Stimulated activated CD4-positive, alpha-beta T cell treated with anti-CD3 and anti-CD28 coated beads, Interleukin-1b, Interleukin-23, amount 100 ng/mL, for 24 hours (primary cell): Measurements from ENCODE around the gene TSACC.

ENCODE experiments used
- DNase-seq, 4 experiments: peaks; one replicate each; pipeline ENCODE4 v3.0.0-alpha.2; 2020; ENCODE audit warnings: low read depth in 4 of 4, low spot score in 1 of 4

Gene TSACC

DNA sequence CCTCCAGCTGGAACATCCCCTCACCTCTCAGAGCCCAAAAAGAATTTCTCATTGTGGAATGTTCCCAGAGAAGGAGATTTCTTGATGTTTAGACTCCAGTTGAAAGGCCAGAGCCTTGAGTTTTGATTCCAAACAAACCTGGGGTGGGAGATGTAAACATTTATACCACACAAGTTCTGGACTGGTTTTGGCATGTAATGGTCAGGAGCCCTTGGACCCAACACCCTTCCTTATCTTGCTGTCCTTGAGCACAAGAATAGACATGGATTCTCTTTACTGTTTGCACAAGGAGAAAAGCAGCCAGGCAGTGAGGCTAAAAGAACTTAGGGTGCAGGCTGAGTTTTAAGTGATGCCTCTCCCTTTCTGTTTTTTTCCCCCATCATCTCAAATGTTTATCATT lies 35.2 kb downstream of the TSACC start:
- no peak for DNase-seq

- no peak for DNase-seq
These were observed 37.8 kb downstream of the TSACC start for GRCh38 chr1:156376146-156376545.

GRCh38 chr1:156376958-156377919 lies 38.9 kb downstream of the TSACC start:
- no peak for DNase-seq

DNA sequence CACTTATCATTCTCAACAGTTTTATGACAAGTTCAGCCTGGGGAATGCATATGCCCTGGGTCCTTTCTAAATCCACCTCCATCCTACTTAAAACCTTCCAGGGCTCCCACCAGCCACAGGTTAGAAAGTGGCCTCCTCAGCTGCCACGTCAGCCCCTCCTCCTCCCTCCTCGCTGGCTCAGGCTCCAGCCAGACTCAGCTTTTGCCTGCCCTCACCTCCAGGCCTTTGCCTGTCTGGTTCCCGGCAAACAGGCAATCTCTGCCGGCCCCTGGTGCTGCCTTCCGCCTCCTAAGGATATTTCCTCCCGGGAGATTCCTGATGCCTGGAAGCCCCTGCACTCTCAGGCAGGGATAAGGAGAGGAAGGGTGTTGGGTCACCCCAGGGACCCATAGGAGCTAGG lies 40.2 kb downstream of the TSACC start:
- no peak for DNase-seq

DNA sequence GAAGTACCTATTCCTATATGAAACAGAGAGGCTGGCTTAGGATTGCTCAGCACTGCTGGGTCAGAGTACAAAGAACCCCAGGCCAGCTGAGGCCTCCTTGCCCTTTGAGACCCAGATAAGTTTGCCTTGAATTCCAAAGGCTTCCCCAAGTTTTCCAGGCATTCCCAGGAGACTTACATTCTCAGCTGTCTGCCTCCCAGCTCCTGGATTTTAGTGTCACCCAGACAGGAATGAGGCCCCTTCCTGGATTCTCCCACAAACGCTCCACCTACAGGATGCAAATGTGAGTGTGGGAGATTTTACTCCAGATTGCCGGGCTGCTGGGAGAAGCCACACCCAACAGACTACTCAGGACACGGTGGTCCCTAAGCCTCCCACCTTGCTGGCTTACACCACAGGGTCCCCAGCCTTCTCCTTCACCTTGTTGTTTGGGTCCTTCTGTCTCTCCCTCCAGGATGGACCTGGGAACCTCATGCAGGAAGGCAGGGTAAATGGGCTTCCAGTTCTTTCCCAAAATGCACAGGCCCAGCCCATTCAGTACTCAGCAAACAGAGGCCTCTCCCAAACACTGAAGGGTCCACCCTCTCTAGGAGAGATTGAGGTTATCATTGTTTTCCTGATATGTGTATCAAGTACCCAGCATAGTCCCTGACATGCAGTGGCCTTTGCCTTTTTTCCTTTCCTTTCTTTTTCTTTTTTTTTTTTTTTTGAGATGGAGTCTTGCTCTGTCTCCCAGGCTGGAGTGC lies 41.3 kb downstream of the TSACC start:
- DNase-seq: no peak

- DNase-seq: no peak
These were observed 44.2 kb downstream of the TSACC start for GRCh38 chr1:156382561-156382960.

GRCh38 chr1:156383023-156383422 lies 44.7 kb downstream of the TSACC start:
- peak; percentile 23 to 43 (median 34) for DNase-seq

GRCh38 chr1:156384007-156384406 lies 45.7 kb downstream of the TSACC start:
- no peak for DNase-seq

DNA sequence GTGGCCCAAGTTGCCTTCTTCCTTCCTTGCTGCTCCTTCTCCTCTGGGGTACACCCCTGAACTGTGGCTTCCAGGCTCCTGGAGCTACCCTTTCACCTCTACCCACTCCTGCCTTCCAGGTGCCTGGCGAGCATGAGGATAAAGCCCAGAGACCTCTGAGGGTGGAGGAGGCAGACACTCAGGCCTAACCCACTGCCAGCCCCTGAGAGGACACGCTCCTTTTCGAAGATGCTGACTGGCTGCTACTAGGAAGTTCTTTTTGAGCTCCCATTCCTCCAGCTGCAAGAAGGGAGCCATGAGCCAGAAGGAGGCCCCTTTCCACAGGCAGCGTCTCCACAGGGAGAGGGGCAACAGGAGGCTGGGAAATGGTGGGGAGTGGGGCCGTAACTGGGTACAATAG lies 46.3 kb downstream of the TSACC start:
- DNase-seq: no peak

DNA sequence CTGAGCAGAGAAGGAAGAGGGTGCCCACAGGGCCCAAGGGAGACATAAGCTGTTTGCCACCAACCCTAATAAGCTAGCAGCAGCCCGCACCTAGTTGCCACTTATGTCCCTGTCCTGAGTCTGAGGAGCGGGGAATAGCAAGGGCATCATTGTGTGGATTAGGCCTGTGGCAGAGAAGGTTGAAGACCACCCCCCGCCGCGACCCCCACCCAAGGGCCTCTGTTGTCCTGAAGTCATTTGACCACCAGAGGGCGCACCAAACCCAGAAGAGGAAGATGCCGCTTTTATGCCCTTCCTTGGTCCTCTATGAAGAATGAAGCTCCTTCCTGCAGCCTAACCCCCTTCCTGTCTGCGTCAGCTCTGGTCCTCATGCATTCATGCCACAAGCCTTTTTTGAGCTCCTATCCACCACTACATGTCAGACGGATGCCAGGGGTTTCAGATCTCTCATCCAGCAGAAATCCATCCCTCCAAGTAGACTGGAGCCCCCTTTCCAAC lies 47.3 kb downstream of the TSACC start:
- DNase-seq: peak; percentile 55 to 62 (median 56)

GRCh38 chr1:156386134-156386901 lies 48.0 kb downstream of the TSACC start:
- no peak for DNase-seq

DNA sequence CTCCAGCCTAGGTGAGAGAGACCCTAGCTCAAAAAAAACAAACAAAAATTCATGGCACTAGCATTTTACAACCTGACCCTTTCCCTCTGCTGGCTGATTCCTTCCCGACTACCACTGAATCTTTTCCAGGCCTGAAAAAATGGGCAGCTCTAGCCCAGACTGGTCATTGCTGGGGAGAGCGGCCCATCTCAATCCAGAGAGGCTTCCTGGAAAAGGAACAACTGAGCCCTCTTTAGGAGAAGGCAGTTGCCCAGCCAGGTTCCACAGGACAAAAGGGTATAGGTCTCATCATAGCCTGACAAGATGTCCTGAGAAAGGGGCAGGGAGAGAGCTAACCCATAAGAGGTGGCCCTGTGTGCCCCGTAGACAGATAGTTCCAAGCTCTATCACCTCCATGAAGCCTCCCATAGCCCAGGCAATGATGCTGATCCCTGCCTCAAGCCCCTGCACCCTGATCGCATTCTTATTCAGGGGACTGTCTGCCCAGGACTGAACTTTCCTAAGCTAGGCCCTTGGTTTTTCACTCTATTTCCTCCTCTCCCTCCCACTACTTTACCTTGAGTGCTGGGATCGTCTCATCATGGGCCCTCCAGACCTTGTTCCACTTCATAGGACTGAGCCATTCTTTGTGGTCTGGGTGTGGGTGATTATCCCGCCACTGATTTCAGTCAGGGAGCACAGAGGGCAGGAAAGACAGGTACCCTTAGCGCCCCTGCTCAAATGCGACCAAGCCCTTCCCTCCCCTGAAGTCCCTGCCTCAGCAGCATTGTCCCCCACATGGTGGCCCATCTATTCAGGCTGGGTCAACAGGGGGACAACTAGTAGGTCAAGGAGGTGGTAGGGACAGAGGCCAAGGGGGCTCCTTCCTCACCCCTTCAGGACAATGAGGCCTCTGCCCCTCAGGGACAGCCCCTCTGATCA lies 48.9 kb downstream of the TSACC start:
- no peak for DNase-seq

- DNase-seq: no peak
These were observed 49.5 kb downstream of the TSACC start for GRCh38 chr1:156387870-156388173.

DNA sequence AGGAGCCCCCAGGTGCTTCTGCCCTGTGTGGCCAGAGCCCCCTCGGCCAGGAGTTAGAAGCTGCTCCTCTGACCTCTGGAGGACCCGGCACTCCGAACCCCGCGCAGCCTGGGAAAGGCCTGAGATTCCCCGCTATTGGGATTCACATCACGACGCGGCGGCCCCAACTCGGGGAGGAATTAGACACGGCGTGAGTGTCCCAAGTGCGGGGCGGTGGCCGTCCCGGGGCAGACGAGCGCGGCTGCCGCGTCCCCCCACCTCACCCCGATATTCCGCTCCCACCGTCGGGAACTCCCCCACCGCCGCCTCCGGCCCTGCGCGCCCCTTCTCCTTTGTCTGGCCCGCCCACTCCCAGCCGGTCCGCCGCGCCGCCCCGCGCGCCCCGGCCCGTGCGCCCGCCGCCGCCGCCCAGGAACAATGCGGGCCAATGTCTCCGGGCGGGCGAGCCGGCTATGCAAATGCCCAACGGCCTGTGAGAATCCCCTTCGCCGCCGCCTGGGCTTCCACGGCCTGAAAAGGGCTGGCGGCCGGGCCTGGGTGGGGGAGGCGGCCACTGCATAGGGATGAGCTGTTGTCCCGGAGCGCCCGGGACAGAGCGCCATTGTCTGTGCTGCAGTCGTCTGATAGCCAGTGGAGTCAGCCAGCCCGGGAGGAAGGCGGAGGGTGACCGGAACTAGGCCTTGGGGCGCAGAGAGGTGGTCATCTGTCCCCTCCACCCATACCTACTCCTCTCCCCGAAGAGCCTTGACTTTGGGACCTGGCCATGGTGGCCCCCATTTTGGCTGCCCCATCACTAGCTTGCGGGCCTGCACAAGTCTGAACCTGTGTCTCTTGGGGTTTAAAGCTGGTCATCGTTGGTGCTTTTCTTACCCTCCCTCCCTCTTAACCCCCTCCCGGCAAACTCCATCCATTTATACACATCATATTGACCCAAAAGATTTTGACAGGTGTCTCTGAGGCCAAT lies 50.1 kb downstream of the TSACC start:
- no peak for DNase-seq

DNA sequence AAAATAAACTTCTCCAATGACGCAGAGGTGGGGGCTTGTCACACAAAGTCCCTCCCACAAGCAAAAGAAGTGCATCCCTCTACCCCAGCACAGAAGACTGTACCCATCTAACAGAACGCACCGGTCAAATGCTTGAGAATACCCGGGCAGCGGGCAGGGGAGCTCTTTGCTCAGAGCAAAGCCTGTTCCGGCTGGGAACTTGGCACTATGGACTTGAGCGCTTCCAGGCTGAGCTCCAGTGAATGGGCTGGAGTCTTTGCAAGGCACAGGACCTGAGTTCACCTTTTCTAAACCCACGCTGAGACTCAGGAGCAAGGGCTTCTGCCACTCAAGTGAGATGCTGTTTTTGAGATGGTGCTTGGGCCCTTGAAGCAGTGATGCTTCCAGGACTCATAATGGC lies 51.0 kb downstream of the TSACC start:
- DNase-seq: no peak

GRCh38 chr1:156390469-156391365 lies 52.4 kb downstream of the TSACC start:
- DNase-seq: no peak

- DNase-seq: no peak
These were observed 53.0 kb downstream of the TSACC start for GRCh38 chr1:156391366-156391677.

- no peak for DNase-seq
These were observed 53.4 kb downstream of the TSACC start for GRCh38 chr1:156391701-156392100.
